Fibroblast of skin of scalp (primary cell): ENCODE data around the gene LHFPL2.
A peak's percentile ranks its signal among the peaks of the same experiment; 100 is the strongest.

Experiments used
- DNase-seq: peaks from one replicate; pipeline ENCODE4 v3.0.0-alpha.2; 2013

The LHFPL2 gene

DNA sequence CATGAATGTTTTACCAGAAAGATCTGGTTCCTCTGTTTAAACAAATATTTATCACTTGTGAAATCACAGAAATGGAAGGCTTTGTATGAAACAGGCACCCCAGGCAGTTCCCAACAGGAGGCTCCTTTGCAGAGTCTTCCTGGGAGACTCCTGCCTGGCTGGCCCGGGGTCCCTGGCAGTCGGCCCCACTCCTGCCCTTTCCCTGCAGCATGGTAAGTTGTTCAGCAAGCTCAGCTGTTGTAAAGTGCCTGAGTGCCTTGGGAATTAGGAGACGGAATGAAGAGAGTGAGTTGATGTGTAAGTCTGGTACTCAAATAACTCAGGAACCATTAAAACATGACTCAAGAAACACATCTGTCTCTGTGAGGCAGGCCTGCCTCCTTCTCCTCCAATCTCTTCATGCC, 17.5 kb upstream of the LHFPL2 start:
- peak; percentile 38 for DNase-seq

DNA sequence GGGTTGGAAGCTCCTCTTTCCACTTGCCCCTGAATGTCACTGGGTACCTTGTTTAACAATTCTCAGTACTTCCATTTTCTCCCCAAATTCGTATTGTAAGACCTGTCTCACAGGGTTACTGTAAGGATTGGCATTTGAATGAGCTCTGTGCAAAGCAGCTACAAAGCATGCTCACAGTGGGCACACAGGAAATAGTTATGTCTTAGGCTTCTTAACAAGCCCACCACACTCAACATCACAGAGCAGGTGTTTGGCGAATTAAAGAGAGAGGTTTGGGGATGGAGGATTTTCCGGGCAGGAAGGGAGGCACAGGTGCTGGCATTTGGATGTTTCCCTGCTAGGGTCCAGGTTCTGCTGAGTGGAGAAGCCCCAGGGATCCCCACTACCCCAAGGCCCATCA, 17.0 kb upstream of the LHFPL2 start:
- no peak for DNase-seq

DNA sequence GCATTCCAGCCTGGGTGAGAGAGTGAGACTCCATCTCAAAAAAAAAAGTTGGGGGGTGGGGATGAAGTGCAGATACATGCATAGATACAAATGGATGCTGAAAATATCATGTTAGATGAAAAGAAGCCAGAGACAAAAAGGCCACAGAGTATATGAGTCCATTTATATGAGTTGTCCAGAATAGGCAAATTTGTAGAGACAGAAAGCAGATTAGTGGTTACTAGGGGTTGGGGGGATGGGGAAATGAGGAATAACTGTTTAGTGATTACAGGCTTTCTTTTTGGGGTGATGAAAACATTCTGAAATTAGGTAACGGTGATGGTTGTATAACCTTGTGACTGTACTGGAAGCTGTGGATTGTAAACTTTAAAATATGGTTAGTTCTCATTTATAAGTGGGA, 13.8 kb upstream of the LHFPL2 start:
- no peak for DNase-seq

DNA sequence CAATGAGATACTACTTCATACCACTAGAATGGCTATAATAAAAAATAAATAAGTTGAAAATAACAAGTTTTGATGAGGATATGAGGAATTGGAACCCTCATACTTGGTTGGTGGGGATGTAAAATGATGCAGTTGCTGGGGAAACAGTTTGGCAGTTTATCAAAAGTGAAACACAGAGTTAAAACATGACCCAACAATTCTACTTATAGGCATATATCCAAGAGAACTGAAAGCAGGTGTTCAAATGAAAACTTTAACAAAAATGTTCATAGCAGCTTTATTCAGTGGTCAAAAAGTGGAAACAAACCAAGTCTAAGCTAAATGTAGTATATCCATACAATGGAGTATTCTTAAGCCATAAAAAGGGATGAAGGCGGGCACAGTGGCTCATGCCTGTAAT, 13.1 kb upstream of the LHFPL2 start:
- DNase-seq, result no peak

DNA sequence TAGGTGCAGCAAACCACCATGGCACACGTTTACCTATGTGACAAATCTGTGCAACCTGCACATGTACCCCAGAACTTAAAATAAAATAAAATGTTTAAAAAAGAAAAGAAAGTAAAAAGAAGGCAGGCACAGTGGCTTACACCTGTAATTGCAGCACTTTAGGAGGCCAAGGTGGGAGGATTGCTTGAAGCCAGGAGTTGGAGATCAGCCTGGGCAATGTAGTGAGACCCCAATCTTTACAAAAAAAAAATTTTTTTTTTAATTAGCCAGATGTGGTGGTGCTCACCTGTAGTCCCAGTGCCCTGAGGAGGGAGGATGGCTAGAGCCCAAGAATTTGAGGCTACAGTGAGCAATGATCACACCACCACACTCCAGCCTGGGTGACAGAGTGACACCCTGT, 12.5 kb upstream of the LHFPL2 start:
- no peak for DNase-seq

DNA sequence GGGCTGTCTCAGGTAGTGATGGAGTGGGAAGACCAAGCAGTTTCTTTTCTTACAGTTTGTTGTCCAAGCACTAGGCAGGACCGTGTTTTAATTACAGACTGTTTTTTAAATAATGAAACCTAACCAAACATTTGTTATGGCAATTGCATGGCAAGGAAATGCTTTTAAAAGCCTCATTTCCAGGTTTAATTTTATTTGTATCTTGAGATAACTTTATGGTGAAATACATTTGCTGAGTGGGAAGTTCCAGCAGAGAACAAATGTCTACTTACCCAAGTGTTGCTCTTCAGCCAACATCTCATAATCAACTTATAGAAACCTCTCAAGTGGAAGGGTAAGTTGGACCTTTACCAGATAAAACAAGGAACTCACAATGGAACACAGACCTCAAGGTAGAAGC, 11.8 kb upstream of the LHFPL2 start:
- DNase-seq, result no peak

DNA sequence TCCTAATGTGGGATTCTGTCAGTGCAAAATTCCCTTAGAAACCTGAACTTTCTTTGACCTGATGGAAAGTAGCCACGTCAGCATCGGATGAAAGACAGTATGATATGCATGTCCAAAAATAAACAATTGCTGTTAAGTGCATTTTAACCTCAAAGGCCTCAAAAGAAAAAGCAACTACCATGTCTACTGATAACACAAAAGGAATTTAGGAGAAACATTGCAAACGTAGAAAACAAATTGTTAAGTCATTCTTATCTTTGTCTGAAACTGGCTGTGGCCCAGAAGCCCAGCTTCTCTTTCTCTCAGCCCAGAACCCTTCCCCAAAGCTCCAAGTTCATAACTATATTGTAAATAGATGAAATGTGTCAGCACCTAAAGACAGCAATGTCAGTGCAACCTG, 11.1 kb upstream of the LHFPL2 start:
- no peak for DNase-seq

DNA sequence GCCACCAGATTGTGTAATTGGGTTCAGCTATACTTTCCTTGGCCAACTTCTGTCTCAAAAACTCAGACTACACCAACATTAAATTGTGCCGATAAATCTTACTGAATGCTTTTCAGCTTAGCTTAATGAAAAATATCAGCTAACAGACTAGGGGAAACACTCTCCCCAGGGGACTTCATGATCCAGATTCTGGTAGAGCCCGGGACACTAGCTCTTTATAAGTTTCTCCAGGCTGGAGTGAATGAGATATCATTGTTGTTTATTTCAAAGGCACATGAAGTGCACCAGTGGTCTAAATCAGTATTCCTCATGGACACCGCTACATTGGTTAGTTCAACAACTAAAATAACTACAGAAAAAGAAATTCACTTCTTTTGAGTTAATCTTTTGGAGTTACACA, 10.5 kb upstream of the LHFPL2 start:
- no peak for DNase-seq

DNA sequence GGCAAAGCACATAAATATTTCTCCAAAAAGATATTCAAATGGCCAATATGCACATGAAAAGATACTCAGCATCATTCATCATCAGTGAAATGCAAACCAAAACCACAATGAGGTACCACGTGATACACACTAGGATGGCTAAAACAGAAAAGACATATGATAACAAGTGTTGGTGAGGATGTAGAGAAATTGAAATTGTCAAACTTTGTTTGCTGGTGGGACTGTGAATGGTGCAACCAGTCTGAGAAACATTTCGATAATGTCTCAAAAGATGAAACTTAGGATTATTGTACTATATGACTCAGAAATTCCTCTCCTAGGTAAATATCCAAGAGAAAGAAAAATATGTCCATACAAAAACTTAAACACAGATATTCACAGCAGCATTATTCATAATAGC, 8.6 kb upstream of the LHFPL2 start:
- DNase-seq, result no peak

DNA sequence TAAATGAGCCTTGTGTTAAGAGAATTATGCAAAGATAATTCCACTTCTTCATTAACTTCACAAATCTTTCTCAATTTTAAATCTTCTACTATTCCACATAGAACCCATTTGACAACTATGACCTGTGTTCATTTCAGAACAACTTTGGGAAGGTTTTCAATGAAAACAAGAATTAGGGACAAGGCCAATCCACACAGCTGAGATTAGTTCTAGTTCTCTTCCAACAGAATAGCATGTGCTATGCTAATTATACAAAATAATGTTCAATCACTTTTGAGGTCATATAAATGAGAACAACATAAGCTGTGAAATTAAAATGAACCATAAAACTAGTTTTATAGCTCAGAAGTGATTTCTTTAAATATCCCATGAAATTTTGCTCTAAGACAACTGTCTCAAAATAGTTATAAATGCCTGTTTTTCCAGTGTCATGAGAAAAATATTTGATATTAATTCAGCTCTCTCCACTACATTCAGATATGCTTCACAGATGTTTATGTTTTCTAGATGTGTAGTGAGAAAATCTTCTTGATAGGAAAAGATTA, 7.2 kb upstream of the LHFPL2 start:
- DNase-seq, result no peak

DNA sequence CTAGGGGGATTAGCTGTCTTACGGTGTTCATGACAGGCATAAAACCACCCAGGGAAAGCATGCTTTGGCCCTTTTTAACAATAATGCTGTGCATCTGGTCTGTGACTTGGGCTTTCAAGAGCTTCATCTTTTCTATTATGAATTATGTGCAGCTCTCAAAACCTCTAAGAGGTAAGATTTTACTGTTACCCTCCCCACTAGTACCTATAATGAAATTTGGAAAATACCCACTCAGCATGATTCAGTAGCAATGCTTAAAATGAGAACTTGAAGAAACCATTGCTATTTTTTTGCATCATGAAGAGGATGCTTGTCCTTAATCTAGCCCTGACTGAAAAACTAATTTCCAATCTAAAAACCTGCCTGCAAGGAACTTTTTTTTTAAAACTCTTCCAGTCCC, 5.8 kb upstream of the LHFPL2 start:
- DNase-seq, result no peak

DNA sequence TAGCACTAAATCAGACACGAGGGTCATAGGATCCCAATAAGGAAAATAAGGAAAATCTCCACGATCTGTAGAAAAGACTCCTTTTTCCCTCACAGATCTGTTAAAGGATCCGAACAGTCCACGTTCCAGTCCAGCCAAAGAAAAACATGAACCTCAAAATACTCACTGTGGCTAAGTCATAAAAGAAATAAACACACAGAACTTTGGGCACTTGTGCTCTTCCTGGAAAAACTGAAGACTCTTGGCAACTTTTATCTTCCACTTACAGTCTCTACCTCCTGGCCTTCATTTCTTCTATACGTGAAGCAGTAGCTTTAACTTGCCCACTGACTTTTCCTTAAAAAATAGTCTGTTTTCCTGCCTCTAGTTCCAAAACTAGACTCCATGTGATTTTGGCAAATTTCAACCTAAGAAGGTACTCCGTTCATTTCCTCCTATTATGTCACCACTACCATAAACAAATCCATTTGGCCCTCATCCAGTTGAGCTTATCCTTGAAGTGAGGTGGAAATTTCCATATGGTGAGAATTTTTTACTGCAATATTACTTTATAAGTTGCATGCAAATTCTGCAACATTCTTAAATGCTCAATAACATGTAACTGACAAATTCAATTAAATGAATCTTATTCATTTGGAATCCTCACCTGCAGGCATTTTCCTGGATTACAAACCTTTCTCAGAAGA, 5.3 kb upstream of the LHFPL2 start:
- DNase-seq, result no peak

DNA sequence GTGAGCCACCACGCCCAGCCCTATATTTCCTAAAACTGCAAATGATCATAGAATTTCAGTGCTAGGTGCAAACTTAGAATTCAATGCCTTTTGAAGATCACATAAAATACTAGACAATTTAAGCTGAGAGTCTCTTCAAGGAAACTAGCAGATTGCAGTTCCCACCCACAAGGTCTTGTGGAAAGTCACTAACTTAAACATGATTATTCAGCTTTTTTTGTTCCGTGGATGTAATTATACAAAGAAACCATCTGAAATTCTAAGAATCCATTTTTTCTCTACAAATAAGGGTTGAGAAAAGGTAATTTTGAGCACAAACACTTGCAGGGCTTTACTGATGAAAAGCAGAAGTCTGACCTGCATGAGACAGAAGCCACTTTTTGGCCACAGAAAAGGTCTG, 4.5 kb upstream of the LHFPL2 start:
- no peak for DNase-seq

DNA sequence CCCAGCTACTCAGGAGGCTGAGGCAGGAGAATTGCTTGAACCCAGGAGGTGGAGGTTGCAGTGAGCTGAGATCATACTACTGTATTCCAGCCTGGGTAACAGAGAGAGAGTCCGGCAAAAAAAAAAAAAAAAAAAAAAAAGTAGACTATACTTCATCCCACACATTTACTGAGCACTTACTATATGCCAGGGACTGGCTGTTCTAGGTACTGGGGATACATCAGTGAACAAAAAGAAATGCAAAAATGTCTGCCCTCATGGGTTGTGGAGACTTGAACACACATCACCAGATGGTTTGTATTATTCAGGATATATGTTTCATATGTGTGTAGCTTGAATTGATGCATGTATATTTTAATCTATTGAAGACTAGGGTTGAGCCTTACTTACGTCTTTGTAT, 2.9 kb upstream of the LHFPL2 start:
- DNase-seq, result no peak

DNA sequence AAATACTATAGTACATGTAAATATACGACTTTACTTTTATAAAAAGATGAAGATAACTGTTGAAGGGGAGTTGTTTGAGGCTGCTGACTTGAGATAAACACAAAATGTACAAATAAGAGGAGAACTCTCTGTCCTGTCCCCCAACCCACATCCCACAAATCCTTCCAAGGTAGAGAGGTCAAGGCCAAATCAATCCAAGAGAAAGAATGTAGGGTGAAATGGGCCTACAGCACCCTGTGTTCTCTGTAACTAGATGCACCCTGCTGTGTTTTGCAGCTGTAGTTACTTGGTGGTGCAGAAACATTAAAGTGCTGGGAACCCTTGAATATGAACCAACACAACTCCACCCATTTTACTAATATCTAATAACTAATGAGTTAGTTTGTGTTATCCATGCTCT, 2.0 kb upstream of the LHFPL2 start:
- no peak for DNase-seq

DNA sequence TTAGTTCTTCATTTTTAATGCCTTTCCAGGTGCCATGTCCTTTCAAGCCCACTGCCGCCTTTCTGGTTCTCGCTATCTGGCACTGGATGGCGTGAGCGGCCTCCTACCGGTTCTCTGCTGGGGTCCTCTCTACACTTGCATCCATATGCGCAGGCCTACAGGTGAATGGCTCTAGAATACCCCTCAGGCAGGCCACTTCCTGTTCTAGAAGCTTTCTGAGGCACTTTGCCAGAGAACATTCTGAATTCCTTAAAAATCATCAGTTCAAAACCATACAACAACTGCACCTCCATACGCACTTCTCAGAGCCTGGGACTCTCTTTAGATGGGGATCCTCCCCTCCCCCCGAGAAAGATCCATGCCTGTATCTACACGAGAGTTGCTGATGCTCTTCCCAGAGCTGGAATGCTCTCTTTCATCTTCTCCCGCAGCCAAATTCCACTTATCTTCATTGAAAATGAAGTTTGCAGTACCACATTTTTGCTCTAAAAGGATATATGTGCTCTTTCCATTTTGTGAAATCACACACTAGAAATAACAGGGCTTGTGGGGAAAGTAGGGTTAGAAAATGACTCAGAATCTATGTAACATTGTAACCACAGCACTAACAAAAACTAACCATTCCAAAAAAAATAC, 1.4 kb upstream of the LHFPL2 start:
- DNase-seq, result peak; percentile 81

DNA sequence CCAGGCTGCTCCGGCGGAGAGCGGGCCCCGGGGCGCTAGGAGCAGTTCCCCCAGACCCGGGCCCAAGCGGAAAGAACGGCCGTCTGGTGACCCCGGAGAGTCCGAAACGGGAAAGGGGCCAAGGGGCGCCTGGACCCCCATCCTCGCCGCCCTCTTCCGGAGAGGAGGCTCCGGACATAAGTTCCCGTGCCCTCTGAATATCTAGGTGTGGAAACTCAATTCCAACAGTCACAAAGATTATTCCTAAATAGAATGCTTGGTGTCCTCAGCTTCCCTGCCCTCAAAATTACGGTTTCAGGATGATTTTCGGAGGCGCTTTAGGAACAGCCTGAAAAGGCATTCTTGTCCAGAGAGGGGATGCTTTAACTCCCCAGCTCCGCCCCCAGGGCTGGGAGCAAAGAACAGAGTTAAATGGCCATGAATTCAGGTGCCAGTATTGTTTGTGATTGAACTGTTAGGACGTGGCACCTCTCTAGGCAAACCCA, 681 bp upstream of the LHFPL2 start:
- DNase-seq, result peak; percentile 42

DNA sequence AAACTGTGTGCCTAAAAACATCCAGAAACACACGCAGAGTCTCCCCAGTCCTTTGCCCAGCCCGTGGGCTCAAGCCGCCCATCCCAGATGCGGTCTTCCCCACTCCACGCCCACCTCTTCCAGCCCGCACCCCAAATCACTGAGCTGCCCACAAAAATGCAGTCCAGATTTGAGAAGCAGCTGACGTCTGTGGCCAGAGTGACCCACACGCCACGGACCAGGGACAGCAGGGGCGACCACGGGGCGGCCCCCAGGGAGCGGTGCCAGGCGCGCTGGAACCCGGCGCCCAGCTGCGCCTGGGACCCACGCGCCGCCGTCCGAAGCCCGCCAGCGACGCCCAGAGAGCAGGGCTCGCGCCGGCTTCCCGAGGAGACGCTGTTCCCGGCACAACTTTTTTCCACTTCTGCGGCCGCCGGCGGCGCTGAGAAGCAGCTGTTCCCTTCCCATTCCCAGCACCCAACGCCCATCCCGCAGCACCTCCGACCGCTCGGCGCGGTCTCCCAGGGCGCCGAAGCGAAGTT, 674 bp downstream of the LHFPL2 start:
- DNase-seq, result peak; percentile 58

DNA sequence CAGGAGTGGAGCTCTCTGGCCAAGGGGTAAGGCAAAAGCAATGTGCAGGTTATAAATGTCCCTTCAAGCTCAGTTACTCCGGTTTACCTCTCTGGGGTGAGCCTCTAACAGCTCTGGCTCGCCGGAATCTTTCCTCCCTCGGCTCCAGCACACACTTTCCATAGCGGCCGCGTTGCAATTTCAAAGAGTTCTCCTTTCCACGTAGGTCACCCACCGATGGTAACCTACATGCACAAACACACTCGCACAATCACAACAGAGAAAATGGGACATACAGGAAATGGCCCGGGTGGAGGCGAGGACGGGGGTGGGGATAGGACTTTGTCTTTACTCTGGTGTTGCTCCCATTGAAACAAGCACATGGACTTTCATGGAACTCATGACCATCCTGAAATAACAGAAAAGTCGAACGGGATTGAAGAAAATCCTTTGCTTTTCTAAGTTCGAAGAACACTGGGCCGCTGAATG, 1.2 kb downstream of the LHFPL2 start:
- DNase-seq, result peak; percentile 31

DNA sequence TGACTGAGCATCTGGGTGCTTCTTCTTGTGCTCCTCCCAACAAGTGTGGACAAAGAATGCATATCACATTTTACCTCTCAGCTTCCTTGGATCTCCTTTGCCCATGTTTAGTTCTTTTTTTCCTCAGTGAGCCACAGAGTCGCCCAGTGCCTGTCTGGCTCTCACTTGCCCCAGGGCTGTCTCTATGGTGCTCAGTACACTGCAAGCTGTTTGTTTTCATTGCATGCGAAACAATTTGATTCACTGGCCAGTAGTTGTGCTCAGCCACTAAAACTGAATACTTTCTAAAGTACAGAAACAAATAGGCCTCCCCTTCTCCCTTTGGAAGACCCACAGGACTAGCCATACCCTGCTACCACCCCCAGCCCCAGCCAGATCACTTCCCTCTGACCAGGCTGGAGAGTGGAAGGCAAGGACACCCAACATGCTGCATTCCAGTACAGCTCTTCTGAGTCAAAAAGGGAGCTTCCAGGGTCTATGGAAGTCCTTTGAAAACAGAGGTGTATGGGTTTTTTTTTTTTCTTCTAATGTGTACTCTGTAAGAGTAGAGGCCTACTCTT, 3.8 kb downstream of the LHFPL2 start:
- DNase-seq, result peak; percentile 38

DNA sequence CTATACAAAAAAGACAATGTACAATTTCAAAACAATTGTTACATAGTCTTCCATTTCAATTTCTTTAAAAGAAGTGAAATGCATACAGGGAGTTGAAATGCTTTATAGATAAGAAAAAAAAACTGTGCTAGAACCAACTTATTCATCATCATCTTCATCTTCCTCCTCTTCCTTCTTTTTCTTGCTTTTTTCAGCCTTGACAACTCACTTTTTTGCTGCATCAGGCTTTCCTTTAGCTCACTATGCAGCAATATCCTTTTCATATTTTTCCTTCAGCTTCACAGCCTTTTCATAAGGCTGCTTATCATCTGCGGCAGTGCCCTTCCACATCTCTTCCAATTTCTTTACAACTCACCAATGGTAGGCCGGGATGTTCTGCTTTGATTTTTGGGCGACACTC, 4.4 kb downstream of the LHFPL2 start:
- DNase-seq, result no peak

DNA sequence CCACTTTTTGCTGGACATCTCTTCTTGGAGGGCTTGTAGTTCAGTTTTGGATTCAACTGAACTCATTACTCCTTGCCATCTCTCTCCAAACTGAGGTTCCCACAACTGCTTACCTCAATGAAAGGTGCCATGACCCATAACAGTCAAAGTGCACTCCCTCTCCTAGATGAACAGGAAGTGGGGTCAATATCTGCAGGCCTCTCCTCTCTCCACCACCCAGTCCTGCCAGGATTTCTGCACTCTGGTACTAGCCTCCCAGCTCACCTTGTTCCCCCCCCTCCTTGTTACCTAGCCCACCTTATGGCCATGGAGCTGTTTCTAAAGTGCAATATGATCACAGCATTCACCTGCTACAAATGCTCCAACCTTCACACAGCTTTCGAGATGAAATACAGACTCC, 5.9 kb downstream of the LHFPL2 start:
- DNase-seq, result no peak

DNA sequence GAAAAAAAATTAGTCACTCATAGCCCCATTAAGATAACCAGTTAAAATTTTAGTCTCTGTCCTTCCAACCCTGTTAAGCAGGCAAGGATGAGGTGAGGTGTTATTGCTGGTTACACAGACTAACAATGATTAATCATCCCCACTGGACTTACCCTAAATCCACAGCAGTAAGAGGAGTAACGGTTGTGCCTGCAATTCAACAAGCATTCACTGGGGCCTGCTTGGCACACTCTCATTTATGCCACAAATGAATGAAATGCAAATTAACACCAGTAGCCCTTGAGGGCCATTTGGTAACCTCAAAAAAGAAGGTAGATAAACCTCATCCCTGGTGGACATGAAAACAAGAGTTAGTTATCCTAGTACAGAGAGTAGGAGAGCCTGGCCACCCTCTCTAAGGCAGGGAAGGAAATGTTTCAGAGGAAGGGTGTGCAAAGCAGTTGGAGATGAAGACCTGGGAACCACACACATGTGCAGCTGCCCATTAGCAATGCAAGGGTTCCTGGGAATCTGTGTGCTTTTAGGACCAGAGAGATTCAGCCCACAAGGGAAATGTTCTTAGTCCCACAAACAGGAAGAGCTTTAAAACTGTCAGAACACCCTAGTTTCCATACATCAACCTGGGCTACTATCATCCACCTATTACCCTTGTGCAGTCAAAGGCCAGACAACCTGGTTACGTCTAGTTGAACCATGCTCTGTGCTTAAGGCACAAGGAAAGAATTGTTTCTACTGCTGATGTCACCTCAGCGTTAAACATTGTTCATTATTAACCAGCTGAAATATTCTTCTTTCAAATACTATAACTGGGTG, 7.7 kb downstream of the LHFPL2 start:
- no peak for DNase-seq
